GM19351 (cell line): ENCODE data around the gene TMF1.
A peak's percentile ranks its signal among the peaks of the same experiment; 100 is the strongest.

ENCODE experiments used
- ATAC-seq: cut with Tn5 transposase; IDR thresholded peaks from one replicate; pipeline ENCODE4 v1.9.1; 2021; ENCODE audit warnings: mild to moderate bottlenecking, moderate library complexity; ENCODE audit not compliant: unreplicated experiment

The TMF1 gene

GRCh38 chr3:68977486-68978167 is 74.5 kb downstream of the TMF1 start:
- ATAC-seq = no peak

- no peak for ATAC-seq
Measured at GRCh38 chr3:68974711-68975110, 77.4 kb downstream of the TMF1 start.

GRCh38 chr3:68973639-68974038 is 78.5 kb downstream of the TMF1 start:
- no peak for ATAC-seq

GRCh38 chr3:68972358-68972979 is 79.7 kb downstream of the TMF1 start:
- ATAC-seq = peak; percentile 82
